Prostate gland (tissue), 2 donors: ENCODE results near the gene FAM20A.

ENCODE experiments used
- POLR2A ChIP-seq: fragments of 450-650 bp; IDR thresholded peaks from one replicate; pipeline ENCODE4 v1.6.1; 2016; ENCODE audit warnings: antibody characterized with exemption, mild to moderate bottlenecking
- TF ChIP-seq, protein P1 (sequence below), 4 experiments: fragments of 200-600 bp in 2 of 4; fragments of 450-650 bp in 2 of 4; sonication (generic) in 2 of 4; IDR thresholded peaks; 1 replicate in 3 of 4; 2 replicates in 1 of 4; pipeline ENCODE4 v1.5.1; 2016 to 2019; ENCODE audit warnings: antibody characterized with exemption in 4 of 4, mild to moderate bottlenecking in 2 of 4, moderate library complexity in 2 of 4

DNA sequence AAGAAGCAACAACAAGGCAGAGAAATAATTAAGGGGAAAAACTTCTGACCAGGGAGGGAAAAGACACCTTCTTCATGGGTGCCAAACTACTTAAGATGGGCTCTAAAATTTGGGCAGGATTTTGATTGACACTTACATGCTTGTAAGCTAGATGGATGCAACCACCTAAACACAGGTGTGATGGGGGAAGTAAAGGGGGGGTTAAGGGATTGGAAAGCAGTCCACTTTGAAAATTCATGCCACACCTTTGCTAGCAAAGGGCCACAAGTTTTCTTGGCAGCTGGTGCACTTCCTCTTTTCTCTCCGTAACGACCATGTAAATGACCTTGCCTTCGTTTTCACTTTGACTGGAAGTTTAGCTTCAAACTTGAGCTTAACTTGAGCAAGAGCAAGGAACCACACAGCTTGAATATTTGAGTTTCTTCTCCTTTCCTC lies 103.3 kb downstream of the FAM20A start:
- TF ChIP-seq, protein P1, sequence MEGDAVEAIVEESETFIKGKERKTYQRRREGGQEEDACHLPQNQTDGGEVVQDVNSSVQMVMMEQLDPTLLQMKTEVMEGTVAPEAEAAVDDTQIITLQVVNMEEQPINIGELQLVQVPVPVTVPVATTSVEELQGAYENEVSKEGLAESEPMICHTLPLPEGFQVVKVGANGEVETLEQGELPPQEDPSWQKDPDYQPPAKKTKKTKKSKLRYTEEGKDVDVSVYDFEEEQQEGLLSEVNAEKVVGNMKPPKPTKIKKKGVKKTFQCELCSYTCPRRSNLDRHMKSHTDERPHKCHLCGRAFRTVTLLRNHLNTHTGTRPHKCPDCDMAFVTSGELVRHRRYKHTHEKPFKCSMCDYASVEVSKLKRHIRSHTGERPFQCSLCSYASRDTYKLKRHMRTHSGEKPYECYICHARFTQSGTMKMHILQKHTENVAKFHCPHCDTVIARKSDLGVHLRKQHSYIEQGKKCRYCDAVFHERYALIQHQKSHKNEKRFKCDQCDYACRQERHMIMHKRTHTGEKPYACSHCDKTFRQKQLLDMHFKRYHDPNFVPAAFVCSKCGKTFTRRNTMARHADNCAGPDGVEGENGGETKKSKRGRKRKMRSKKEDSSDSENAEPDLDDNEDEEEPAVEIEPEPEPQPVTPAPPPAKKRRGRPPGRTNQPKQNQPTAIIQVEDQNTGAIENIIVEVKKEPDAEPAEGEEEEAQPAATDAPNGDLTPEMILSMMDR (IDR thresholded peaks at IDR 0.05) = no peak
- no peak for TF ChIP-seq POLR2A
